Measurements from ENCODE around the gene SPTBN5. TPM values are rescaled to one million over a fixed set of nuclear protein-coding genes. Genes with fewer than 3 reads are reported as not detected.

SPTBN5 gene
- total and polyA plus RNA-seq, 2 experiments from 2014 or later: 0.57 to 1.1 TPM

GRCh38 chr15:41934843-41935242 is 41.0 kb upstream of the SPTBN5 start (continued):
- TF ChIP-seq REST (IDR thresholded peaks at IDR 0.05; ENCODE audit: unreplicated experiment) (no peak), EZH2phosphoT487 (IDR thresholded peaks at IDR 0.05; ENCODE audit: unreplicated experiment) (no peak), NANOG (IDR thresholded peaks at IDR 0.05; ENCODE audit: borderline replicate concordance) (no peak)

- no peaks in the 10 kb centered on the region for H3K9me2 ChIP-seq (ENCODE audit: insufficient read depth)
- H3K4me1 ChIP-seq (ENCODE audit: insufficient read depth): peaks cover 18% of the 10 kb centered on the region
- no peak overlapping the region for H3K4me2 ChIP-seq
- H3K27ac ChIP-seq (ENCODE audit: low read depth): no peak overlapping the region
- Mint-ChIP-seq H3K27me3 (ENCODE audit: insufficient read depth, low read depth, poor library complexity) (peaks cover 12% of the 10 kb centered on the region), H3K27ac (0 out of 2 replicates have a peak overlapping the region, but pooled peaks have one; percentile 20), H3K9me3 (no peaks in the 10 kb centered on the region; the same call in 2 of the 3 replicates), H3K4me3 (no peak overlapping the region), H3K4me1 (peaks cover 39% of the 10 kb centered on the region), H3K36me3 (ENCODE audit: low read depth) (peaks cover 6% of the 10 kb centered on the region; the same call in 2 of the 3 replicates)
- H2AFZ ChIP-seq: no peak overlapping the region
- no peak for DNase-seq (ENCODE audit: low spot score)
- H3K4me3 ChIP-seq: no peak overlapping the region
- no peaks in the 10 kb centered on the region for H3K27me3 ChIP-seq (ENCODE audit: insufficient read depth)
- 0 out of 2 replicates have a peak, but pooled peaks cover 4% of the 10 kb centered on the region for H3K36me3 ChIP-seq (ENCODE audit: insufficient read depth)
- H4K20me1 ChIP-seq (replicated peaks; ENCODE audit: insufficient read depth): peaks cover 6% of the 10 kb centered on the region
- peaks cover 4% of the 10 kb centered on the region; the same call in 1 of the 2 replicates for H3K79me2 ChIP-seq (replicated peaks; ENCODE audit: insufficient read depth)
- H3F3A ChIP-seq (replicated peaks; ENCODE audit: low read depth): 0 out of 2 replicates have a peak, but pooled peaks cover 4% of the 10 kb centered on the region
- ATAC-seq: no peak; the same call in 2 of the 3 replicates
- TF ChIP-seq CTCF (conservative IDR thresholded peaks at IDR 0.05; ENCODE audit: low read depth in 2 of 2) (no peak), JUNB (IDR thresholded peaks at IDR 0.05; ENCODE audit: unreplicated experiment) (no peak), CREB1 (CRISPR knock-in tag; IDR thresholded peaks at IDR 0.05; ENCODE audit: low read depth) (no peak), REST (IDR thresholded peaks at IDR 0.05; ENCODE audit: unreplicated experiment) (no peak), ZNF331 (CRISPR knock-in tag; IDR thresholded peaks at IDR 0.05; ENCODE audit: low read depth) (no peak), ETS1 (IDR thresholded peaks at IDR 0.05) (no peak), ZNF114 (CRISPR knock-in tag; IDR thresholded peaks at IDR 0.05) (no peak), EZH2phosphoT487 (IDR thresholded peaks at IDR 0.05; ENCODE audit: unreplicated experiment) (no peak), POLR2AphosphoS5 (IDR thresholded peaks at IDR 0.05; ENCODE audit: low read depth) (no peak)
These were observed 39.9 kb upstream of the SPTBN5 start for GRCh38 chr15:41933771-41934170.
